Activated T-cell treated with anti-CD3 and anti-CD28 coated beads for 48 hours (primary cell): ENCODE results near the gene SLC4A11.
A peak's percentile ranks its signal among the peaks of the same experiment; 100 is the strongest.
"Not testable (repeated sequence)": the region's sequence is repeated elsewhere in the genome, so short reads cannot be mapped to it uniquely, and the experiment has no call there.

Experiments used
- DNase-seq: peaks from one replicate; pipeline ENCODE4 v3.0.0-alpha.2; 2020; ENCODE audit warnings: low read depth

SLC4A11 gene

DNA sequence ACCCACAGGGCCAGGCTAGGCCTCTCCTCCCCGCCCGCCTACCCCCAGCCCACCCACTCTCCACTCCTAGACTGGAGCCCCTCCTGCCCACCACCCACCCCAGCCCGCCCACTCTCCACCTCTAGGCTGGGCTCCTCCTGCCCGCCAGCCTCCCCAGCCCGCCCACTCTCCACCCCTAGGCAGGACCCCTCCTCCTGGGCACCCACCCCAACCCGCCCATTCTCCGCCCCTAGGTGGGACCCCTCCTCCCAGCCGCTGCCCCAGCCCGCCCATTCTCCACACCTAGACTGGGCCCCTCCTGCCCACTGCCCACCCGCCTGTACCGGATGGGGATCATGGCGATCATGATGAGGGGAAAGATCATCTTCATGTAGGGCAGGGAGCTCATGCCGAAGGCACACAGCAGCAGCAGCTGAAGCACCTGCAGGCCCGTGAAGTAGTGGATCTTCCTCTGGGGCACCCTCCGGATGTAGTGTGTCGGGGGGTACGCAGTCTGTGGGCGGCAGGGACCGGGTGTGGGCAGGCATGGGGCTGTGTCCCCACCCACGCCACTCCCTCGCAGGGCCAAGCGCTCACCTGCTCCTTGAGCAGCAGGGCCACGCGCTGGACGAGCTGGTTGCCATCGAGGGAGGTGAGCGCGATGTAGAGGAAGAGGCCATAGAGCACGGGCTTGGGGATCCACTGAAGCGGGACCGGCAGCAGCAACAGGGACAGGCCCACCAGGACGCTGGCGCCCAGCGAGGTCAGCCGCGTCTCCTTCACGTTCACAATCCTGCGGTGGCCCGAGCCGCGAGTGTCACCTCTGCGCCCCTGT is 10.8 kb downstream of the SLC4A11 start:
- DNase-seq = no peak

DNA sequence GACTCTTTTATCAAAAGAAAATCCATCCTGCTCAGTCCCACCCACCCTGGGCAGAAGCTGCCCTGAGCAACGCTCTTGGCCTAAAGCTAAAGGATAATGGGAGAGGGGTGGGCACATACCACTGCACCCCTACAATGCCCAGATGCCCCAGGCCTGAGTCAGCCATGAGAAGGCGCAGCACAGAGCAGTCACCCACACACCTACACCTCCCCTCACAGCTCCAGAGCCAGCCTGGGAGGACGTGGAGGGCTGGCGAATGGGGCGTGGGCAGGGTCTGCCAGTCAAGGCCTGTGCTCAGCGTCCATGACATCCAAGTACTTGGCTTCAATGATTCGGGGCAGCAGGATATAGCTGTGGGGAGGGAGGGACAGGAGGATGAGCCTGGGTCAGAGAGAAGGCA is 11.5 kb downstream of the SLC4A11 start:
- DNase-seq = no peak

DNA sequence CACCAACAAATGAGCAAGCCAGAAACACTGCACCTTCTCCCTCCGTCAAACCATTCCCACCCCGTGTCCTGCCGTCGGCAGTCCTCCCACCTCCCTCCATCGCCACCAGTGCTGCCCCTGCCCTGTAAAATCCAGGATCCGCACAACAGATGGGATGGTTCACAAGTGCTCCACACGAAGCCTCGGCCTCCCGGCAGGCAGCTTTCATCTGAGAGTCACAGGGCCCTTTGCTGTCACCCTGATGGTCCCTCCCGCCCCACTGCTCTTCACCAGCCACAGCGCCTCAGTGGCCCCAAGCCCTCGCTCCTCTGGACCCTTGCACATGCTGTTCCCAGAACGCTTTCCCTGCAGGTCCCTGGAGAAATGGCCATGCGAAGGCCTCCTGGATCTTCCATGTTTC is 12.1 kb downstream of the SLC4A11 start:
- DNase-seq = no peak

DNA sequence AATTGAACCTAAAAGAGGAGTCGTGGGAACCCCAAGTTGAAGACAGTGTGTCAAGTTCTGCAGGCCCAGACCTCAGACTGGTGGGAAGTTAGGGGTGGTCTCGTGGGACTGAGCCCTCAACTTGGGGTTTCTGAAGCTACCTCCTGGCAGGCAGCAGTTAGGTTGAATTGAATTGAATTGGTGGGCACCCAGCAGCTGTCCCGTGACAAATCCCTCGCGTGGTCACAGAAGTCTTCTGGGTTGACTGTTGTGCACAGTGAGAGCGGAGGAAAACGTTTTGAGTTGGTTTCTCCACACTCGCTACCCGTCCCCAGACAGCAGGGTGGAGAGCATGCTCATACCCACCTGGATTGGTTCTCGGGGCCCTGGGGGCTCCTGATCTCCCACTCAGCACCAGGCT is 12.9 kb downstream of the SLC4A11 start:
- DNase-seq = no peak

DNA sequence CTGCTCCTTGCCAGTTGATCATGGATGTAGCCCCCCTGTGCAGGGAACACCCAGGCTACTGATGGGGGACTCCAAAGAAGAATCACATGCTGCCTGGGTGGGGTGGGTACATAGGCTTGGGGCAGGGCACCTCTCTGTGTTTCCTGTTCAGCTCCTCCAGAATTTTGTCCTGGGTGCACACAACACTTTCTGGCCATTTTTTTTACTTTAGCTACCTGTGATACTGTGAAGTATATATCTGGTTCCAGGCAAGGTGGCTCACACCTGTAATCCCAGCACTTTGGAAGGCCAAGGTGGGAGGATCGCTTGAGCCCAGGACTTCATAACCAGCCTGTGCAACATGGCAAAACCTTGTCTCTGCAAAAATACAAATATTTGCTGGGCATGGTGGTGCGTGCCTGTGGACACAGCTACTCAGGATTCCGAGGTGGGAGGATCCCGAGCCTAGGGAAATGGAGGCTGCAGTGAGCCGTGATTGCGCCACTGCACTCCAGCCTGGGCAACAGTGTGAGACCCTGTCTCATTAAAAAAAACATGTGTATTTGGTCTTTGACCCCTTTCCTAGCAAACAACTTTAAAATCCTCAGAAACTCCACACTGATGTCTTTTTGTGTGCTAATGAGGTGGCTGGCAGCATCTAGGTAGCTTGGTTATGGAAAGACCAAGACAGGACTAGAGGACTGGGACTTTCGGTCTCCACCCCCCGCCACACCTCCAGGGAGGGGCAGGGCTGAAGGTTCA is 14.1 kb downstream of the SLC4A11 start:
- DNase-seq = no peak

DNA sequence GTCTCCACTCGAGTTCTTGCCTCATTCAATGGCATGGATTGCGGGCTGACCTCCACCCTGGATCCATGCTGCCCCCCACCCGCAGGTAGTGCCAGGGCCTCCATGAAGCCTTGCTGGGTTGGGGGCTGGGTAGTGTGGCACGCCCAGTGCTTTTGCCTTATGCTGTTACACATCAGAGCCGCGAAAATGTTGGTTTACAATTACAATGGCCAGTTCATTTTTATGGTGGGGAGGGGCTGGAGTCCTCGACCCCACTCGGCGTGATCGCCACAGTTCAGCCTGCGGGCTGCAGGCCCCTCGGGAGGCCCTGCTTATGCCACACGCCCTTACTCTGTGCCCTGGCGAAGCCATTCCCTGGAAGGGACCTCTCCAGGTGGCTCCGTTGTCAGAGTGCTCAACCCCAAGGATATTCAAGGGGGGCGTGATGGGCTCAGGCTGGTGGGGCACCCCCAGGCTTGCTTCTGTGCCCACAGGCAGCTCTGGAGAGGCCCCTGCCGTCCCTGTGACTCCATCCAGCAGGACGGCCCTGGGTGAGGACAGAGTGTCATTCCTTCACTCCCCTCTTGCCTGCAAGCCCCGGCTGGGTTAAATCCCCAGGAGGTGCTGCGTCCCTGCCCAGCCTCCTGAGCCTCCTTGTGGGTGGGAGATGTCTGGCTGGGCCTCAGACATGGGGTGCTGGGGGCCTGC is 14.9 kb downstream of the SLC4A11 start:
- no peak for DNase-seq

DNA sequence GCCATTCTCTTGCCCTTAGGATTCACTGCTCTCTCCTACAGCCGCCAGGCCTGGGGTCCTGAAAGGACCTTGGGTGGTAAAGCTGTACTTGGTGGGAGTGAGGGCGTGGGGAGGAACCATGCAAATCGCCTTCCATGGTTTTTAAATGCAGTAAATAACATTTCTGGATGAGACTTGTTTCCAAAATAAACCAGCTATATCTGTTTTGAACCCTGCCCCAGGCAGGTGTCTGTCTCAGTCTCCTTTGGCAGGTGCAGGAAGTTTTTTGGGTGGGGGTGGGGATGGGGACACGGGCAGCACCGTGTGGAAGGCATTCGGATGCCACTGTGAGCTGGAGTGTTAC is 15.4 kb downstream of the SLC4A11 start:
- no peak for DNase-seq

DNA sequence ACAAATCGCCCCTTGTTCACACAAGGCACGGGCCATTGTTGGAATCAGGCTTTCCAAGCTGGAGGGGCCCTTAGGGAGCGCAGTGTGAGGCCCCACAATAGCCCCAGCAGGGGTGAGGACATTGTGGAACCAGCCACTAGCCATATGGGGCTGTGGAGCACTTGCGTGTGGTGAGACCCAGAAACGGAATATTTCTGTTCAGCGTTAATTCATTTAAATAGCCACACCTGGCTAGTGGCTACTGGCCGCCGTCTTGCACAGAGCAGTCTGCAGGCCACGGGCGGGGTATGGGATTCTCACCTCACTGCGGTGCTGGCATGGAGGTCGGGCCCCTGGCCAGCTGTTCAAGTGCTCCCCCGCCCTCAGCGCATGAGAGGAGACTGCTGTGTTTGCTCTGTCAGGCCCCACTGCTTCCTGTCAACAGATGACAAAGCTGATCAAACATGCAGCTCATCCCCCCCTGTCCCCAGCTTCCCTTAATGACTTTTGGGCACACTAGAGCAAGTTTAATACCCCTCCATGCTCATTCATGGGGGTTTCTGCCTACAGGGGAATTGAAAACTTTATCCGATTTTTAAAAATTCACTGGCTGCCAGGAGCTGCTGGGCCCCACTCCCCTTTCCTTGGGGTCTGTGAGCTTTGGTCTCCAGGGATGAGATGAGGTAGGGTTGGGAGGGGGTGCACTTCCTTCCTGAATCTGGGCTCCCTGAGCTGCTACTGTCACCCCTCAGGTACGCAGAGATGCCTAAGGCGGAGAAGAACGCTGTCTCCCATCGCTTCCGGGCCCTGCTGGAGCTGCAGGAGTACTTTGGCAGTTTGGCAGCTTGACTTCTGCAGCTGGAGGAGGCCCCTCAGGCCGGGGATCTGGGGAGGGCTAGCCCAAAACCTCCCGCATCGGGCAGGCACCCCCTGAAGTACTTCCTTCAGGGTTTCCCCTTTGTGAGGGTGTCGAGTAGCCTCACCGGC is 16.1 kb downstream of the SLC4A11 start:
- no peak for DNase-seq

DNA sequence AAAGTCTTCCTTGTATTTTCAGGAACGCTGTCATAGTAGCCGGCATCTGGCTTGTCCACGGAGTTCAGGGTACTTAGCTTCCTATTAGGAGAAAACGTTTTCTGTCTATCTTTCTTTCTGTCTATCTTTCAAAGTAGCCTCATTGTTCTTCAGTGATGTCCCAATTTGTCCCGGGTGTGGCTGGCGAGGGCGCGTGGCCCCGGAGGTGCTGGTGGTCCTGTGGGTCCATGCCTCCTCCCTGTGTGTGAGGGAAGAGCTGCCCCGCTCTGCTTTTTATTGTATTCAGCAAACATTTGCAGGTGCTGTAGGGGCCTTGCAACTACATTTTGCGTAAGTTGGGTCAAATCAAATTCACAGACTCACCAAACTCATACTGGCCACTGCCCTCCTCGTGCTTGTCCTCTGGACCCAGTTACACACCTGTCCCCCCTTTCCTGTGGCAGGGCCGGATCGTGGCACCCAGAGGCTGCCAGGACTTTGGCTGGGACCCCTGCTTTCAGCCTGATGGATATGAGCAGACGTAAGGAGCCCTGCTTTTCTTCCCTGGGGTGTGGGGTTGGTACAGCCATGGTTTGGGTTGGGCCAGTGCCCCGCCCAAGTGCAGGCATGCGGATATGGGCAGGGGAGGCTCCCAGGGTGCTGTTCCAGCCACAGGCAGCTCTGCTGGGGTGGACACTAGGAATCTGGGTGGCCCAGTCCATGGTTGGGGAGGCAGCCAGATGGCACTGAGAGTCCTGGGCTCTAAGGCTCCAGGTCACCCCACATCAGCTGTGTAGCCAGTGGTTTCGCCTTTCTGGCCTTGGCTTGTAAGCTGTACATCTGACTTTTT is 17.4 kb downstream of the SLC4A11 start:
- DNase-seq = no peak

DNA sequence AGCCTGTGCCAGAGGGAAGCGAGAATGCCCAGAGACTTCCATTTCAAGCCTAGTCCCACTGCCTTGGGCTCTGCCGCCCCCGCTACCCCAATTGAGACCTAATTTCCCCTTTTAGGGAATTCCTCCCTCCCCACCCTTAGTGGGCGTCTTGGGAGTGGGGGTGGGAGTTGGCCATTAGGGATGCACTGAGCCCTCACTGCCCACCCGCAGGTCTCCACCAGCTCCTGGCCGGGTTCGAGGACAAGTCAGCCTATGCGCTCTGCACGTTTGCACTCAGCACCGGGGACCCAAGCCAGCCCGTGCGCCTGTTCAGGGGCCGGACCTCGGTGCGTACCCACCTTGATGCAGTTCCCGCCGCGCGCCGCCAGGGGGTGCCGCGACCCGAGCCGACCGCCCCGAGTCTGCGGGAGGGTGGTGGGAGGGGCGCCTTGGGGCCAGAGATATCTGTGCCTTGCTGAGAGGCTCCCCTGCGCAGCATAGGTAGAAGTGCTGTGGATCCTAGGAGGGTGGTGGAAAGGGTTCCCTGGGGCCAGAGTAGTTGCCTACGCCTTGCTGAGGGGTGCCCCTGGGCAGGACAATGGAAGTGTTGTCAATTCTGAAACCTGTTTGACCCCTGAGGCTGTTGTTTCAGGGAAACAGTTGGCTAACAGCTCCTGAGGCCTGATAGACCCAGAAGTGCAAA is 20.5 kb downstream of the SLC4A11 start:
- peak; percentile 78 for DNase-seq

DNA sequence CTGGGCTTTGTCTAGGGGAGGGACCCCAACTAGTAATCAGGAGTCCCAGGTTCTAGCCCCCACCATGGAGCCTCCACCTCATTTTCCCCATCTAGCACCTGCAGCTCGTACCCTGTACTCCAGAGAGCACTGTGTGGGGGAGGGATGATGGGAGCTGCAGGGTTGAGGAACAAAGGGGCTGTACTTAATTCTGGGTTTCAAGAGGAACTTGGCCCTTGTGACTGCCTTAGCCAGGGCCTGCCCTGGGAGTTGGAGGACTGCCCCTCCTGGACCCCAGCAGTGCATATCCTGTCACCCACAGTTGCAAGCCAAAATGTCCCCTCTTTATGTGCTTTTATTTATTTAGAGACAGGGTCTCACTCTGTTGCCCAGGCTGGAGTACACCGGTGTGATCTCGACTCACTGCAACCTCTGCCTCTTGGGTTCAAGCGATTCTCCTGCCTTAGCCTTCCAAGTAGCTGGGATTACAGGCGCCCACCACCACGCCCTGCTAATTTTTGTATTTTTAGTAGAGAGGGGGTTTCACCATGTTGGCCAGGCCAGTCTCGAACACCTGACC is 23.6 kb downstream of the SLC4A11 start:
- not testable (repeated sequence) for DNase-seq

DNA sequence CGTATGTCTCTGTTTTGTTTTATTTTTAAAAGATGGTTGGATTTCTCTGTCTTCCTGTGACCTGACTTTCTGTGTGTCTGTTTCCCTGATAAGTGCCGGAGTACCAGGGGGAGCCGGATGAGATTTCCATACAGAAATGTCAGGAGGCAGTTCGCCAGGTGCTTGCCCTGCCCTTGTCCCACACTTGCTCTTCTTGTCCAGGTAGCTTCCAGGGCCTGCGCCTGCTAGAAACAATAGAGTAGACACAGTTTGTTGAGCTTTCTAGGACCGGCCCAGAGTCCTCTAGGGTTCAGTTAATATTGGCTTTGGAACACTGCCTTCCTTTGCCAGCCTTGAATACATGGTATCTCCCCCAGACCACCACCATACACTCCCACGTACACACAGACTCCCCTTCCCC is 25.8 kb downstream of the SLC4A11 start:
- no peak for DNase-seq

DNA sequence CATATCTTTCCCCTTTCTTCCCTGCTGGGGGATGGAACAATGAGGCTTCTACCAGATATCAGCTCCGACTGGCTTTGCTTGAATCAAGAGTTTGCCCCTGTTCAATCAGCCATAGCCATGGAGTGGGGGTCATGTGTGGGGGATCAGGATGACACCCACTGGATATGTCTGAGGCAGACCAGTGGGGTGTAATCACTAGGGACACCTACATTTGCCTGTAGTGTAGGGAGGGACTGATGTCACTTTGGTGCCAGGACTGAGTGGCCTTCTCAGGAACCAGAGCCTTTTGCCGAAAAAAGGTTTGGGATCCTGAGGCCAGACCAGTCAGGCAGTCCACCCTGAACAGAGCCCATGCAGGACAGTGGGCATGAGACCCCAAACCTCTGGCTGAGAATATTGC is 28.6 kb downstream of the SLC4A11 start:
- no peak for DNase-seq

DNA sequence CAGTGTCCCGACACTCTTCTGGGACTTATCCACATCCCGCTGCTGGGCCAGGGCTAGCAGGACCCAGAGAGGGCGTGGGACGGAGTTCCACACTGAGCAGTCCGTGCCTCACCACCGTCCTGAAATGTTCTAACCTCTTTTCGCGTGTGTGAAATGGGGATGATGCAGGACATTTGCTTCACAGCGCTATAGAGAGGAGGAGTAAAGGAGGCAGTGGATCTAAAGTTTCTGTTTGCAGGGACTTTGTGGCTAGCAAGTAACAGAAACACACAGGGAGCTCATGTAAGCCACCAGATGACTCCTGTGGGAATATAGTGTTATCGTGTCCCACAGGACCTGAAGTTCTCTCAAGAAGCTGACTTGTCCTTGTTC is 29.1 kb downstream of the SLC4A11 start:
- no peak for DNase-seq

DNA sequence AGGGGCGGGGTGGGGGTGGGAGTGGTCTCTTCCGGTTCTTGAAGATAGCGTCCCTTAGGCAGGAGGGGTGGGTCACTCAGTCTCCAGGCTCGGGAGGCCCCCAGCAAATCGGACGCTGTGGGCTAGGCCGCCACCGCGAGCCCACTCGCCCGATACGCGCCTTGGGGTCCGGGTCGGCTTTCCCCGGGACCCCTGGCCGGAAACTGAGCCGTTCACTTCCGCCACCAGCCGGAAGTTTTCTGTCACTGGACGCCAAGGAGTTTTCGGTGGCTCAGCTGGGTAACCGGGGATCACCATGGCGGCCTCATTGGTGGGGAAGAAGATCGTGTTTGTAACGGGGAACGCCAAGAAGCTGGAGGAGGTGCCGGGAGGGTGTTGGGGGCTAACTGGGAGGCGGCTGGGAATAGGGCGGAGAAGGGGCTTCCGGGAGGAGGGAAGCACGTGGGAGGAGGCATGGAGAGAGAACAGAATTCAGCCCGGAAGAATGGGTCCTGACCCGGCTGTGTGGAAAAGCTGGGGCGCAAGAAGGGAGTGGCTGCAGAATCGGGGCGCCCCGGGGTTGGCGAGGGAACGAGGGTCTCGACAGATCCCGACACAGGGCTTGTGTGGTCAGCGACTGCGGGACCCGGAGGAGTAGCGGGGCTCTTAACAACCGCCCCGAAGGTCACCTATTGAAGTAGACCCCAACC is 29.6 kb downstream of the SLC4A11 start, which contains the start of gene ITPA:
Gene ITPA, plus strand, starts transcription at position 242 of the 689 bp plus-strand sequence. Its CDS starts 54 bp downstream, at position 296.
- DNase-seq = peak; percentile 56

DNA sequence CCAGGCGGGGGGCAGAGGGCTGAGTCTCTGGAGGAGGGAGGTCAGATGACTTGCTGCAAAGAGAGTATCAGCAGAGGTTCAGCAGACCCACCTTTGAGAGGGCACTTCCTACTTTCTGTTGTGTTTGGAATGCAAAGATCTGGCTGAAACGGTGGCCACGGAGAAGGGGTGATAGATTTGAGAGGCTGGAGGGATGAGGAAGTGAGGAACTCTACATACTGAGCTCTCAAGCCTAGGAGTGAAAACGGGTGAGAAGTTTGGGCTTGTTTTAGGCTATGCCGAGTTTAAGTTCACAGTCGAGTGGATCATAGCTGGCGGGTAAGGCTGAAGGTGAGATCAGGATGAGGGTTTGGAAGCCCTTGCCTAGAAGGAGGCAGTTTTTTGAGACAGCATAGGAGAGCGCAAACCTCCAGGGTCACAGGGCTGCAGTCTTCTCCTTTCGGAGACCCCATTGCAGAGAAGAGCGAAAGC is 30.2 kb downstream of the SLC4A11 start:
- DNase-seq = no peak

DNA sequence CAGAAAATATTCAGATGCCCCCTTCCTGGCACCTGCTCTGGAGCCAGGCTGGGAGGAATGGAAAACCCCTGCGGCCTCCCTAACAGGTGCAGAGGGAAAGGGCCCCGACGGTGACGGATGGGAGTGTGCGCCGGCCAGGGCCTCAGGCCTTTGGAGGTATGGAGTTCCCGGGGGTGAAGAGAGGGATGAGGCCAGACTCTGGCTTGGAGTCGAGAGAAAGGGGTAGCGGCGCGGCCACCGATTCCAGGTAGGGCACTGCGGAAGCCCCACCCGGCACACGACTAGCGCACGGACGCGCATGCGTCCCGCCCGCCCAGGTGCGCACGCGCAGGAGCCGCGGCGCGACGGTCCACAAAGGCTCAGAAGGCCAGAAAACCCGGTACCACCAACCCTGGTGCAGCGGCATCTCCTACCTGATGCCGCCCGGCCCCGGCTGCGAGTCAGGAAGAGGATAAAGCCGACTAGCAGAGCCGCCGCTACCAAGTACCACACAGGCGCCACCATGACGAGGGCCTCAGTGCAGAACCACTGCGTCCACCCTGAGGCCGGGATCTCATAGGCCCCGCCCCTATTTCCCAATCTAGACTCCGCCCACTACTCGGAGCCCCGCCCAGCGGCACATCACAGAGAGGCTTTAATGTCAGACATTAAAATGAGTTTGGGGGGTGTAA is 34.7 kb downstream of the SLC4A11 start, which contains the start of gene DDRGK1:
Gene DDRGK1, minus strand, starts transcription at position 559 of the 671 bp plus-strand sequence. Its CDS starts 55 bp downstream, at position 504.
- DNase-seq = peak; percentile 88

DNA sequence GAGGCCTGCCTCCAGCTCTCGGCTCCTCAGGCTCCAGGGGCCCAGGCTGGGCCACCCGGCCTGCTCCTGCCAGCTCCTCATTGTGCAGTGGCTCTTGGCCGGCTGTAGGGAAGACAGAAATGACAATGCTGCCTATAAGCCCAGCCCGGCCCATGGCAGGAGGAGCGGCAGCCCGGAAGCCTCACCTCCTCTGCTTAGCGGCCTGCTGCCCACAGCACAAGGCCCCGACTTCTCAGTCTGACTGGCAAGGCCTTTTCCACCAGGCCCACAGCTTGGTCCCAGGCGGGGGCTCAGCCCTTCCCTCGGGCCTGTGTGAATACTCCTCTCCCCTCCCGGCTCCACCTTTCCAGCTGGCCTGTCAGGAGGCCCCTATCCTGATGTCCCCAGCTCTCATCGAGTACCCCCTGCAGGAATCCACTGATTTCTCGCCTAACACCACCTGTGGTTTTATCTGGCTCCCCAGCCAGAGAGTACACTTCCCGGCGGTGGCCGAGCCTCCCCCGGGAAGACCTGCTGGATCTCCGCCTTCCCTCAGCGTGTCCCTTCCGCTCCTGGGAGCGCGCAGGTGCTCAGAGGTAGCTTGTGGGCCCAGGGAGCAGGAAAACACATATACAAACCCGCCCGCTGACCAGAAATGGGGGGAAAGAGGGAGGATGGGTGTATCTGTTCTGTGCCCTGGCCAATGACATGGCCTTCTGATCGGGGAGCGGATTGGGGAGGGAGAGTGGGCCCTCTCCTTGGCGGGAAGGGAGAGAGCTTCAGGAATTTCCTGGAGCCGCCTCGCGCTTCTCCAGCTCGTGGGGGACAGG is 35.5 kb downstream of the SLC4A11 start:
- peak; percentile 39 for DNase-seq
